ENCODE measurements around the gene PRKCA. TPM values are rescaled to one million over a fixed set of nuclear protein-coding genes. Genes with fewer than 3 reads are reported as not detected.

Gene PRKCA
- total RNA-seq, 2 donors from 2014 or later: 6.5 to 6.6 TPM

GRCh38 chr17:66760324-66760723 lies 457.9 kb downstream of the PRKCA start:
- no peak for ATAC-seq
- Histone ChIP-seq H3K27ac (no peak overlapping the region), H3K36me3 (replicated peaks in 1 of 2; ENCODE audit: insufficient read depth in 1 of 2, low read depth in 2 of 2) (no peaks in the 10 kb centered on the region), H3K9me3 (no peaks in the 10 kb centered on the region), H3K4me3 (no peak overlapping the region), H3K27me3 (no peaks in the 10 kb centered on the region), H3K4me1 (peaks cover 7% of the 10 kb centered on the region)
- TF ChIP-seq POLR2A (IDR thresholded peaks at IDR 0.05): no peak
- DNase-seq: no peak
- 97 to 98% methylated on average over 3 of the region's 3 CpGs for WGBS, 2 donors
- intact Hi-C loops (cut with DNase I): no loop called here

DNA sequence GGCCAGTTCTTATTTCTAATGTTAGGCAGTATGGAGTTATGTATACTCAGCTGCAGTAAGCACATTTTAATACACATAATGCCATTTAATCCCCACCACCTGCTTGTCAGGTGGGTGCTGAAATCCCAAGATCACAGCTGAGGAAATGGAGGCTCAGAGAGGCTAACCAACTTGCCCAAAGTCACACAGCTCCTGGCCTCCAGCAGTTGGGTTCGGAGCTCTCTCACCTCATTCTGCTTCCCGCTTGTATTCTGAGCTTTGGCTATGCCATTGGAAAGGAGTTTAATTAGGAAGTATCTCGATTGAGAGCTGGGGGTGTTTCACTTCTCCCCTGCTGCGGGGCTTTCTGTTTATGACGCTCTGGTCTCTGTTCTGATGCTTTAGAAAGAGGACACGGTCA lies 459.9 kb downstream of the PRKCA start:
- peaks cover 7% of the 10 kb centered on the region for H3K4me1 ChIP-seq
- 82 to 97% methylated on average over 5 to 6 of the region's 6 CpGs for WGBS, 2 donors
- no peak for ATAC-seq

GRCh38 chr17:66763056-66763455 lies 460.6 kb downstream of the PRKCA start:
- DNase-seq (no peak), ATAC-seq (no peak)
- Histone ChIP-seq H3K27ac (no peak overlapping the region), H3K4me3 (no peak overlapping the region), H3K9me3 (no peaks in the 10 kb centered on the region), H3K36me3 (replicated peaks in 1 of 2; ENCODE audit: insufficient read depth in 1 of 2, low read depth in 2 of 2) (no peaks in the 10 kb centered on the region), H3K4me1 (peaks cover 7% of the 10 kb centered on the region), H3K27me3 (no peaks in the 10 kb centered on the region)
- TF ChIP-seq, protein P1, sequence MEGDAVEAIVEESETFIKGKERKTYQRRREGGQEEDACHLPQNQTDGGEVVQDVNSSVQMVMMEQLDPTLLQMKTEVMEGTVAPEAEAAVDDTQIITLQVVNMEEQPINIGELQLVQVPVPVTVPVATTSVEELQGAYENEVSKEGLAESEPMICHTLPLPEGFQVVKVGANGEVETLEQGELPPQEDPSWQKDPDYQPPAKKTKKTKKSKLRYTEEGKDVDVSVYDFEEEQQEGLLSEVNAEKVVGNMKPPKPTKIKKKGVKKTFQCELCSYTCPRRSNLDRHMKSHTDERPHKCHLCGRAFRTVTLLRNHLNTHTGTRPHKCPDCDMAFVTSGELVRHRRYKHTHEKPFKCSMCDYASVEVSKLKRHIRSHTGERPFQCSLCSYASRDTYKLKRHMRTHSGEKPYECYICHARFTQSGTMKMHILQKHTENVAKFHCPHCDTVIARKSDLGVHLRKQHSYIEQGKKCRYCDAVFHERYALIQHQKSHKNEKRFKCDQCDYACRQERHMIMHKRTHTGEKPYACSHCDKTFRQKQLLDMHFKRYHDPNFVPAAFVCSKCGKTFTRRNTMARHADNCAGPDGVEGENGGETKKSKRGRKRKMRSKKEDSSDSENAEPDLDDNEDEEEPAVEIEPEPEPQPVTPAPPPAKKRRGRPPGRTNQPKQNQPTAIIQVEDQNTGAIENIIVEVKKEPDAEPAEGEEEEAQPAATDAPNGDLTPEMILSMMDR (IDR thresholded peaks at IDR 0.05): no peak
- no peak for TF ChIP-seq POLR2A (IDR thresholded peaks at IDR 0.05)
- intact Hi-C loops (cut with DNase I): no loop called here
- 72 to 74% methylated on average over 2 of the region's 2 CpGs for whole genome bisulfite sequencing, 2 donors

More for the DNA sequence above, 459.9 kb downstream of the PRKCA start:
- intact Hi-C loops (cut with DNase I): no loop called here
- no peaks in the 10 kb centered on the region for H3K27me3 ChIP-seq
- H3K27ac ChIP-seq: no peak overlapping the region
- H3K9me3 ChIP-seq: no peaks in the 10 kb centered on the region
- no peak for TF ChIP-seq POLR2A (IDR thresholded peaks at IDR 0.05)
- DNase-seq: no peak
- no peaks in the 10 kb centered on the region for H3K36me3 ChIP-seq (replicated peaks in 1 of 2; ENCODE audit: insufficient read depth in 1 of 2, low read depth in 2 of 2)
- no peak overlapping the region for H3K4me3 ChIP-seq

DNA sequence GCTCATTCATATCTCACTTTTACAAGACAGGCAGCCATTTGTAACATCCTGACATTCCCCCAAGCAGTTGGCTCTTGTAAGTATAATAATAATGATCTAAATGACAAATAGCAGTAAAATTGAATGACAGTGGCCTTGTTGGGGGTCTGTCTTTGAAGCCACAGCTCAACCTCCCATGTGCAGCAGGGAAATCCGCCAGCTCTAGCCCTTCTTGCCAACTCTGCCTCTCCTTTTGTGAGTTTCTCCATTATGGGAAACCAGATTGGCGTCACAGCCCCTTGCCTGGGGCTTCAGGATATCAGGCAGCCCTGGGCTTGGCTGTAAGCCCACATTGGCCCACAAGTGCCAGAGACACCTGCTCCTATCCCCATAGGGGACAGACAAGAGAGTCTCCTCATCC lies 462.1 kb downstream of the PRKCA start:
- DNase-seq: peak; percentile 22 to 80 (median 32)

DNA sequence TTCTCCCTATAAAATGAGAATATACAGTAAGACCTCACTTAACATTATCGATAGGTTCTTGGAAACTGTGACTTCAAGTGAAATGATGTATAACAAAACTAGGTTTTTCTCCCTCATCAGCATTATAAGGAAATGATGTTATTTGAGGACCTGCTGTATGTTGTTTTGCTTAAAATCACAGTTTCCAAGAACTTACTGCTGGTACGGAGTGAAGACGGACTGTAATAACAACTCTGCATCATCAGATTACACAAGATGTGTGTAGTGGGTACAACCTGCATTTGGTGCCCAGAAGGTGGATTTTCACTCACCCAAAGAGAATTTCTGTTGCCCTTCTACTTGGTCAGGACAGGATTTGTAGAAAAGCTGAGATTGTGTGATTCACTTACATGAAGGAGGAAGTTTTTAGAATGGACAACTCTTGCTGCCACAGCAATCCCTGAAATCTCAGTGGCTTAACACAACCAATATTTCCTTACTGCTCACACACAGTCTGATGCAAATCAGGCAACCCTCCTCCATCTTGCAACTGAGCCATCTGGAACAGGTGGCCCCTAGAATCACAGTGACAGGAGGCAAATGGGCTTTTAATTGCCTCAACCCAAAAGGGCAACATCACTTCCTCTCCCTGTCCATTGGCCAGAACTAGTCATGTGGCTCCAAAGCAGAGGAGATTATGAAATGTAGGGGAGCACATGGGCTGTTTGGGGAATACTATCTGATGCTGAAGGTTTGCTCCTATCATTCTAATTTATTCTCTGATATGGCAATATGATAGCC lies 464.9 kb downstream of the PRKCA start:
- Histone ChIP-seq H3K27me3 (no peaks in the 10 kb centered on the region), H3K4me3 (no peak overlapping the region), H3K4me1 (peaks cover 15% of the 10 kb centered on the region), H3K36me3 (replicated peaks in 1 of 2; ENCODE audit: insufficient read depth in 1 of 2, low read depth in 2 of 2) (no peaks in the 10 kb centered on the region), H3K9me3 (no peaks in the 10 kb centered on the region), H3K27ac (no peak overlapping the region)
- intact Hi-C loops (cut with DNase I): no loop called here
- 94 to 95% methylated on average over 3 of the region's 3 CpGs for WGBS, 2 donors
- no peak for ATAC-seq
- no peak for TF ChIP-seq POLR2A (IDR thresholded peaks at IDR 0.05)
- TF ChIP-seq, protein P1 (IDR thresholded peaks at IDR 0.05): no peak
- DNase-seq: no peak

More for the DNA sequence above, 462.1 kb downstream of the PRKCA start:
- WGBS, 2 donors: 29 to 48% methylated on average over 2 of the region's 2 CpGs
- Histone ChIP-seq H3K36me3 (replicated peaks in 1 of 2; ENCODE audit: insufficient read depth in 1 of 2, low read depth in 2 of 2) (no peaks in the 10 kb centered on the region), H3K4me1 (peaks cover 7% of the 10 kb centered on the region), H3K4me3 (no peak overlapping the region), H3K27me3 (no peaks in the 10 kb centered on the region), H3K27ac (no peak overlapping the region), H3K9me3 (no peaks in the 10 kb centered on the region)
- ATAC-seq: no peak
- intact Hi-C loops (cut with DNase I): no loop called here
- TF ChIP-seq POLR2A (IDR thresholded peaks at IDR 0.05): no peak
- TF ChIP-seq, protein P1 (IDR thresholded peaks at IDR 0.05): no peak

- H3K4me3 ChIP-seq: no peak overlapping the region
- no peak overlapping the region for H3K27ac ChIP-seq
- WGBS, 2 donors: 54 to 69% methylated on average over 1 of the region's 1 CpG
- H3K4me1 ChIP-seq: peaks cover 16% of the 10 kb centered on the region
- no peaks in the 10 kb centered on the region for H3K36me3 ChIP-seq (replicated peaks in 1 of 2; ENCODE audit: insufficient read depth in 1 of 2, low read depth in 2 of 2)
- DNase-seq: no peak
- H3K27me3 ChIP-seq: no peaks in the 10 kb centered on the region
- no peaks in the 10 kb centered on the region for H3K9me3 ChIP-seq
- intact Hi-C loops (cut with DNase I): no loop called here
- TF ChIP-seq, protein P1 (IDR thresholded peaks at IDR 0.05): no peak
- TF ChIP-seq POLR2A (IDR thresholded peaks at IDR 0.05): no peak
- ATAC-seq: no peak
Observed at GRCh38 chr17:66769911-66770310, 467.5 kb downstream of the PRKCA start.
